ENCODE results near the gene MYO9A. TPM values are rescaled to one million over a fixed set of nuclear protein-coding genes. Genes with fewer than 3 reads are reported as not detected.
A peak's percentile ranks its signal among the peaks of the same experiment; 100 is the strongest.

The MYO9A gene
- total RNA-seq, 1 donor from 2014 or later: 38.5 TPM

DNA sequence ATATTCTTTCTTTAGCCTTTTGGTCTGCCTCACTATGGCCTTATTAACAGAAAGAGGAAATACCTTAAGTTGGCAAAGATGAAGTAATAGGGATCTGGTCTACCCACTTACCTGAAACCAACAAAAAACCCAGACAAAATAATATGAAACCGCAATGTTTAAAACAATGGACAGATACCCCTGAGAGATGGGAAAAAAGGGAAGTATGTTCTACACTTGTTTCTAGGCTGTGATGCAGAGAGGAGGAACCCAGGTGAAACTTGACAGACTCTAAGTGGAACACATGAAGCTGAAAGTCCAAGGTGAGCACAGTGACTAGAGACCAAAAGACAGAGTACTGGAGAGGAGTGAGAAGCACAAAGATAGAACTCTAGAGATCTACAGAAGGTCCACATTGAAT, 229.2 kb downstream of the MYO9A start:
- Histone ChIP-seq H4K20me1 (ENCODE audit: low read depth) (no peaks in the 10 kb centered on the region), H2AFZ (replicated peaks) (no peak overlapping the region), H3K4me2 (no peak overlapping the region), H3K27ac (no peak overlapping the region), H3K9ac (no peak overlapping the region), H3K79me2 (ENCODE audit: low read depth) (no peaks in the 10 kb centered on the region), H3K4me1 (peaks cover 8% of the 10 kb centered on the region), H3K4me3 (no peak overlapping the region), H3K27me3 (no peaks in the 10 kb centered on the region), H3K36me3 (no peaks in the 10 kb centered on the region), H3F3A (ENCODE audit: low read depth) (no peaks in the 10 kb centered on the region), H3K9me3 (ENCODE audit: low read depth) (no peaks in the 10 kb centered on the region)
- DNase-seq (ENCODE audit: low spot score): no peak
- Mint-ChIP-seq H3K4me1 (peaks cover 7% of the 10 kb centered on the region), H3K4me3 (no peak overlapping the region), H3K36me3 (peaks cover 14% of the 10 kb centered on the region), H3K27ac (no peak overlapping the region), H3K9me3 (no peaks in the 10 kb centered on the region), H3K27me3 (ENCODE audit: insufficient read depth, low read depth) (no peaks in the 10 kb centered on the region)
- TF ChIP-seq EZH2 (IDR thresholded peaks at IDR 0.05) (no peak), CTCF (IDR thresholded peaks at IDR 0.05) (no peak), EZH2phosphoT487 (IDR thresholded peaks at IDR 0.05) (no peak)

GRCh38 chr15:71885390-71885789, 232.6 kb downstream of the MYO9A start:
- Mint-ChIP-seq H3K27me3 (ENCODE audit: insufficient read depth, low read depth) (no peaks in the 10 kb centered on the region), H3K4me3 (no peak overlapping the region), H3K27ac (no peak overlapping the region), H3K4me1 (peaks cover 9% of the 10 kb centered on the region), H3K9me3 (no peaks in the 10 kb centered on the region), H3K36me3 (peaks cover 8% of the 10 kb centered on the region)
- H3K9me3 ChIP-seq (ENCODE audit: low read depth): no peaks in the 10 kb centered on the region
- no peak overlapping the region for H2AFZ ChIP-seq (replicated peaks)
- H3K4me3 ChIP-seq: no peak overlapping the region
- no peaks in the 10 kb centered on the region for H3K27me3 ChIP-seq
- peak; percentile 25 for DNase-seq (ENCODE audit: low spot score)
- H3K4me2 ChIP-seq: no peak overlapping the region
- H3K79me2 ChIP-seq (ENCODE audit: low read depth): no peaks in the 10 kb centered on the region
- H3K27ac ChIP-seq: no peak overlapping the region
- H3K4me1 ChIP-seq: peaks cover 11% of the 10 kb centered on the region
- TF ChIP-seq CTCF (IDR thresholded peaks at IDR 0.05) (no peak), EZH2phosphoT487 (IDR thresholded peaks at IDR 0.05) (no peak), EZH2 (IDR thresholded peaks at IDR 0.05) (no peak)
- no peak overlapping the region for H3K9ac ChIP-seq
- H4K20me1 ChIP-seq (ENCODE audit: low read depth): no peaks in the 10 kb centered on the region
- H3F3A ChIP-seq (ENCODE audit: low read depth): no peaks in the 10 kb centered on the region
- H3K36me3 ChIP-seq: no peaks in the 10 kb centered on the region

GRCh38 chr15:71883447-71883846, 234.5 kb downstream of the MYO9A start:
- Histone ChIP-seq H3K79me2 (ENCODE audit: low read depth) (no peaks in the 10 kb centered on the region), H4K20me1 (ENCODE audit: low read depth) (no peaks in the 10 kb centered on the region), H2AFZ (replicated peaks) (no peak overlapping the region), H3K4me3 (no peak overlapping the region), H3K4me1 (peaks cover 28% of the 10 kb centered on the region), H3K27me3 (no peaks in the 10 kb centered on the region), H3K9me3 (ENCODE audit: low read depth) (no peaks in the 10 kb centered on the region), H3K27ac (no peak overlapping the region), H3K9ac (no peak overlapping the region), H3K36me3 (peaks cover 6% of the 10 kb centered on the region), H3K4me2 (no peak overlapping the region), H3F3A (ENCODE audit: low read depth) (peaks cover 8% of the 10 kb centered on the region)
- Mint-ChIP-seq H3K36me3 (peaks cover 7% of the 10 kb centered on the region), H3K27ac (no peak overlapping the region), H3K27me3 (ENCODE audit: insufficient read depth, low read depth) (no peaks in the 10 kb centered on the region), H3K4me3 (no peak overlapping the region), H3K9me3 (no peaks in the 10 kb centered on the region), H3K4me1 (peaks cover 14% of the 10 kb centered on the region)
- TF ChIP-seq CTCF (IDR thresholded peaks at IDR 0.05): no peak
- TF ChIP-seq EZH2phosphoT487 (IDR thresholded peaks at IDR 0.05): no peak
- no peak for DNase-seq (ENCODE audit: low spot score)

Data from neural progenitor cell (in vitro differentiated cells).